Esophagus muscularis mucosa (tissue), 4 donors: ENCODE measurements around the gene PRR14. TPM values are rescaled to one million over a fixed set of nuclear protein-coding genes. Genes with fewer than 3 reads are reported as not detected.

Source experiments
- DNase-seq: peaks from one replicate; pipeline ENCODE4 v3.0.0-alpha.2; 2017; ENCODE audit errors: extremely low spot score
- H3K27ac ChIP-seq, 4 donors: fragments of 200-600 bp; sonication (generic); replicated peaks in 1 of 4; 1 replicate in 3 of 4; 2 replicates in 1 of 4; pipeline ENCODE4 v1.5.1; 2016 to 2019; ENCODE audit warnings: mild to moderate bottlenecking in 1 of 4
- H3K27me3 ChIP-seq, 4 donors: fragments of 200-600 bp; sonication (generic); one replicate each; pipeline versions ENCODE4 v1.5.1 to v1.6.0; 2016 to 2019
- H3K36me3 ChIP-seq, 4 donors: fragments of 200-600 bp; sonication (generic); one replicate each; pipeline ENCODE4 v1.5.1; 2016 to 2019
- H3K4me1 ChIP-seq, 4 donors: fragments of 200-600 bp; sonication (generic); one replicate each; pipeline ENCODE4 v1.5.1; 2016 to 2019
- H3K4me3 ChIP-seq, 4 donors: fragments of 200-600 bp; sonication (generic); 1 replicate in 2 of 4; 2 replicates in 2 of 4; pipeline ENCODE4 v1.5.1; 2016 to 2019; ENCODE audit warnings: mild to moderate bottlenecking in 4 of 4, moderate library complexity in 1 of 4
- H3K9me3 ChIP-seq, 4 donors: fragments of 200-600 bp; sonication (generic); 1 replicate in 3 of 4; 2 replicates in 1 of 4; pipeline ENCODE4 v1.5.1; 2016 to 2019
- CTCF ChIP-seq, 3 experiments: fragments of 200-600 bp in 2 of 3; fragments of 450-650 bp in 1 of 3; sonication (generic) in 2 of 3; IDR thresholded peaks; one replicate each; pipeline ENCODE4 v1.5.1; 2017 to 2019; ENCODE audit warnings: antibody characterized with exemption in 3 of 3, mild to moderate bottlenecking in 2 of 3, moderate library complexity in 1 of 3
- EP300 ChIP-seq: sonication (generic); formaldehyde crosslinking; IDR thresholded peaks from one replicate; pipeline ENCODE4 v1.6.1; 2017; ENCODE audit warnings: antibody characterized with exemption
- POLR2A ChIP-seq: fragments of 450-650 bp; IDR thresholded peaks from one replicate; pipeline ENCODE4 v1.6.1; 2017; ENCODE audit warnings: antibody characterized with exemption, moderate library complexity, mild to moderate bottlenecking, low read depth
- POLR2AphosphoS5 ChIP-seq, 2 donors: sonication (generic); formaldehyde crosslinking; IDR thresholded peaks; one replicate each; pipeline ENCODE4 v1.6.1; 2017; ENCODE audit warnings: antibody characterized with exemption in 2 of 2
- WGBS: methylation state at CpG from one replicate; pipeline ENCODE4 v1.1.5; 2018; 5-methylcytosine and 5-hydroxymethylcytosine counted together
- intact Hi-C: fragments of 100-400 bp; cut with DNase I; formaldehyde crosslinking; loops from one replicate; pipeline ENCODE4 v1.15.1; 2023
- total RNA-seq, 4 donors: library from RNA; depleted of rRNA; stranded (reverse); fragments of >200 nt; gene quantifications; one replicate each; pipeline versions ENCODE4 v1.1.0 to v1.2.1, GENCODE V29; 2016

The PRR14 gene
- total RNA-seq, 4 donors from 2014 or later: 30.3 to 54.0 (median 41.2) TPM

DNA sequence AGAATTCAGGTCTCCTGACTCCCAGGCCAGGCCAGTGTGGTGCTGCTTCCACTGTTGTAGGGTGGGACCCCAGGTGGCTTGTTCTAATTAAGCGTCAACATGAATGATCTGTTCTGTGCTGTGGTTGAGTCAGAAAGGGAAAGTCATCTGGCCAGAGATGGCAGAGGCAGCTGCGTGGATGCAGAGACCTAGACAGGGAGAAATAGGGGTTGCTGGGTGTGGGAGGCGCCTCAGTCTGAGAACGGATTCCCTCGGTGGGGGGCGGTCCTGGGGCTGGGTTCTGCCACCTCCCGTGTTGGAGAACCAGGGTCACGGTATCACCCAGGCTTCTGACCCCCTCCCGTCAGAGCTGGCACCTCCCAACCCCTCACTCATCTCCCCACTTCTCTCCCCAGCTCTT, 13.1 kb downstream of the PRR14 start:
- intact Hi-C loops: loop anchor here (5.0 kb wide), 1 partner anchor 33 kb away; the partner anchor contains the start of gene SRCAP
- Histone ChIP-seq H3K4me1 (peaks cover 23 to 72% (median 53%) of the 10 kb centered on the region in 4 donors), H3K27ac (no peak overlapping the region), H3K4me3 (no peak overlapping the region), H3K36me3 (peaks cover 63 to 82% (median 81%) of the 10 kb centered on the region in 4 donors), H3K9me3 (no peaks in the 10 kb centered on the region), H3K27me3 (no peaks in the 10 kb centered on the region)
- WGBS: 89% methylated on average over 9 of the region's 9 CpGs
- TF ChIP-seq POLR2A: no peak
- TF ChIP-seq EP300: no peak
- no peak for TF ChIP-seq CTCF (IDR thresholded peaks at IDR 0.05)
- no peak for TF ChIP-seq POLR2AphosphoS5 (IDR thresholded peaks at IDR 0.05)
- no peak for DNase-seq

GRCh38 chr16:30664616-30665109, 13.9 kb downstream of the PRR14 start:
- 97% methylated on average over 11 of the region's 15 CpGs for WGBS
- no peak for TF ChIP-seq EP300
- TF ChIP-seq POLR2A: no peak
- no peak for TF ChIP-seq POLR2AphosphoS5 (IDR thresholded peaks at IDR 0.05)
- TF ChIP-seq CTCF (IDR thresholded peaks at IDR 0.05): no peak
- H3K27ac ChIP-seq: no peak overlapping the region
- intact Hi-C loops: loop anchor here (5.0 kb wide), 1 partner anchor 33 kb away; the partner anchor contains the start of gene SRCAP
- no peak for DNase-seq
- no peak overlapping the region for H3K4me3 ChIP-seq
- no peaks in the 10 kb centered on the region for H3K9me3 ChIP-seq
- H3K4me1 ChIP-seq: peaks cover 23 to 72% (median 53%) of the 10 kb centered on the region in 4 donors
- peaks cover 71 to 90% (median 90%) of the 10 kb centered on the region in 4 donors for H3K36me3 ChIP-seq
- H3K27me3 ChIP-seq: no peaks in the 10 kb centered on the region

GRCh38 chr16:30665155-30665829, 14.5 kb downstream of the PRR14 start:
- no peak for DNase-seq

DNA sequence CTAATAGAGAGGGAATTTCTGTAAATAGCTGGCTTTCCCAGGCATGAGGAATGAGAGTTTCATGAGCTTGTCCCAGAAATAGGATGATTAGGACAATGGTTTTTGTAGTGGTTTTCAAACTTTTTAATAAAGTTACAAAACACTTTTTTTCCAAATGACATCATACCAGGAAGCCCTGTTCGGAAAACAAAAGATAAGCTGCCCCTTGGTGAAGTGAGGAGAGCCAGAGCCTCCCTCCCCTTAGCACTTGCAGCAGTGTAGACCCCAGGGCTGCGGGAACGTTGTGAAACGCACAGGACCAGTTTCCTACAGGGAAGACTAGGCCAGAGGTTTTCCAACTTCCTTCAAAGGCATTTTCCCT, 15.1 kb downstream of the PRR14 start:
- H3K36me3 ChIP-seq: peaks cover 78 to 100% (median 100%) of the 10 kb centered on the region in 4 donors
- intact Hi-C loops: no loop called here
- WGBS: 84% methylated on average over 4 of the region's 4 CpGs

More at GRCh38 chr16:30665155-30665829, 14.5 kb downstream of the PRR14 start:
- WGBS: 84% methylated on average over 22 of the region's 22 CpGs
- H3K27me3 ChIP-seq: no peaks in the 10 kb centered on the region
- intact Hi-C loops: no loop called here
- peaks cover 19 to 66% (median 48%) of the 10 kb centered on the region in 4 donors for H3K4me1 ChIP-seq
- H3K4me3 ChIP-seq: no peak overlapping the region
- peaks cover 78 to 96% (median 96%) of the 10 kb centered on the region in 4 donors for H3K36me3 ChIP-seq
- TF ChIP-seq EP300: no peak
- H3K27ac ChIP-seq: no peak overlapping the region
- H3K9me3 ChIP-seq: no peaks in the 10 kb centered on the region

More for the DNA sequence above, 15.1 kb downstream of the PRR14 start:
- Histone ChIP-seq H3K27me3 (no peaks in the 10 kb centered on the region), H3K27ac (no peak overlapping the region), H3K9me3 (no peaks in the 10 kb centered on the region), H3K4me3 (no peak overlapping the region), H3K4me1 (peaks cover 13 to 61% (median 43%) of the 10 kb centered on the region in 4 donors)
- DNase-seq: no peak
- TF ChIP-seq POLR2AphosphoS5 (IDR thresholded peaks at IDR 0.05): no peak
- TF ChIP-seq EP300: no peak
- TF ChIP-seq CTCF (IDR thresholded peaks at IDR 0.05): no peak
- TF ChIP-seq POLR2A: no peak
